HG02763 (cell line): Measurements from ENCODE around the gene EPGN.
"Not testable (repeated sequence)": the region's sequence is repeated elsewhere in the genome, so short reads cannot be mapped to it uniquely, and the experiment has no call there.

Experiments used
- ATAC-seq: cut with Tn5 transposase; IDR thresholded peaks from one replicate; pipeline ENCODE4 v1.9.1; 2021; ENCODE audit warnings: mild to moderate bottlenecking, moderate library complexity; ENCODE audit not compliant: unreplicated experiment

The EPGN gene

GRCh38 chr4:74335341-74336021 is 27.2 kb downstream of the EPGN start:
- peak; percentile 47 for ATAC-seq

GRCh38 chr4:74338792-74339333 is 30.6 kb downstream of the EPGN start:
- ATAC-seq, result no peak

GRCh38 chr4:74339501-74339900 is 31.2 kb downstream of the EPGN start:
- ATAC-seq, result no peak

- ATAC-seq, result not testable (repeated sequence)
These were observed 32.2 kb downstream of the EPGN start for GRCh38 chr4:74340421-74340820.

GRCh38 chr4:74344031-74344430 is 35.8 kb downstream of the EPGN start:
- ATAC-seq, result no peak

GRCh38 chr4:74353858-74354257 is 45.6 kb downstream of the EPGN start:
- no peak for ATAC-seq

- ATAC-seq, result no peak
These were observed 49.7 kb downstream of the EPGN start for GRCh38 chr4:74357965-74358364.

- no peak for ATAC-seq
These were observed 53.4 kb downstream of the EPGN start for GRCh38 chr4:74361671-74362070.

GRCh38 chr4:74362347-74362746 is 54.1 kb downstream of the EPGN start:
- no peak for ATAC-seq

GRCh38 chr4:74364256-74364651 is 56.0 kb downstream of the EPGN start:
- ATAC-seq, result no peak

GRCh38 chr4:74364652-74365491 is 56.6 kb downstream of the EPGN start, which contains the start of gene EREG:
TSS of gene EREG (plus strand) at chr4:74365145. CDS start at chr4:74365309, 164 bp downstream.
- ATAC-seq, result no peak

- no peak for ATAC-seq
These were observed 57.5 kb downstream of the EPGN start for GRCh38 chr4:74365761-74366160.
